GM12892 (cell line): ENCODE measurements around the gene MYOM3.

Source experiments
- POLR2A ChIP-seq: IDR thresholded peaks from 2 replicates; pipeline ENCODE4 v1.6.1; 2011; ENCODE audit warnings: low read depth, low read length, control low read depth
- POLR2AphosphoS5 ChIP-seq: IDR thresholded peaks from 2 replicates; pipeline ENCODE4 v1.6.1; 2011; ENCODE audit warnings: low read depth, low read length, control low read depth
- TAF1 ChIP-seq: IDR thresholded peaks from 2 replicates; pipeline ENCODE4 v1.6.1; 2011; ENCODE audit warnings: low read depth, mild to moderate bottlenecking, control low read depth, low read length, borderline replicate concordance

DNA sequence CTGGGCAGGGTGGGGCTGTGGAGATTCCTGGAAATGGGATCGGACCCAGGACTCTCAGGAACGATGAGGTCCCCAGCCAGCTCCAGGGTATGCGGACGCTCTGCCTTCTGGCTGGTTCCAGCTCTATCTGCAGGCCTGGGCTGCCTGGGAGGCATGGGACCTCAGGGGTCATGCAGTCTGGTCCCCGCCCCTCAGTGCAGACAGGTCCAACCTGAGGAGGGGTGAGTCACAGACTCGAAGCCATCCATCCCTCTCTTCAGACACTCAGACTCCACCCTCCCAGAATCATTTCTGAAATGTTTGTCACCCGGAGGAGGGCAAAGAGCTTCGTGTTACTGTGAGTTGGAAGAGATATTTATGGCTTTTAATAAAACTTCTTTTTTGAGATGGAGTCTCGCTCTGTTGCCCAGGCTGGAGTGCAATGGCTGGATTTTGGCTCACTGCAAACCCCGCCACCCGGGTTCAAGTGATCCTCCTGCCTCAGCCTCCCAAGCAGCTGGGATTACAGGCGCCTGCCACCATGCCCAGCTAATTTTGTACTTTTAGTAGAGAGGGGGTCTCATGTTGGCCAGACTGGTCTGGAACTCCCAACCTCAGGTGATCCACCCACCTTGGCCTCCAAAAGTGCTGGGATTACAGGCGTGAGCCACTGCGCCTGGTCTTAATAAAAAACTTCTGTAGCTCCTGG lies 5.9 kb upstream of the MYOM3 start:
- TF ChIP-seq POLR2A (no peak), TAF1 (no peak), POLR2AphosphoS5 (no peak)
